ENCODE results near the gene TMCC3. TPM values are rescaled to one million over a fixed set of nuclear protein-coding genes. Genes with fewer than 3 reads are reported as not detected.

TMCC3 gene
- total RNA-seq, 1 donor from 2014 or later = 11.5 TPM

DNA sequence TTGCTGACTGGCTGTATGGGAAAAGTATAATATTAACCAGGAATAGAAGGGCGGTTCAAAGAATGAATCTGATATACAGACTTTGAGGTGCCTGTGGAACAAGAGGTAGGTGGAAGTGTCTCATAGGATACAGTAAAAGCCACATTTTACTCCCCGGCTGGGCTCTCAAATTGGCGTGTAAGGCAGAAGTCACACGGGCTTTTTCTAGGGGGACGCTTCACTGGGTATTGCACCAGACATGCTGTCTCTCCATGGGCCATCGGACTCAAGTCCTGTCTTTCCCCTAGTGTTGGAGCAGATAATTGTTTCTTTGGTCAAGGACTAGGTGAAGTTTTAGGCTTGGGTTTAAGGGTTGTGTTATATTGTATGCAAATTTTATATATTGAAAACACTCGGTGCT, 9.1 kb downstream of the TMCC3 start:
- H3K27ac ChIP-seq = no peak overlapping the region
- H3K27me3 ChIP-seq = no peaks in the 10 kb centered on the region
- no peak overlapping the region for H3K4me3 ChIP-seq
- no peaks in the 10 kb centered on the region for H3K36me3 ChIP-seq
- intact Hi-C loops (cut with DNase I) = no loop called here
- TF ChIP-seq POLR2A (IDR thresholded peaks at IDR 0.05) = no peak
- no peaks in the 10 kb centered on the region for H3K9me3 ChIP-seq
- peaks cover 25% of the 10 kb centered on the region for H3K4me1 ChIP-seq
- no peak for DNase-seq (ENCODE audit: extremely low spot score in 2 of 2)

DNA sequence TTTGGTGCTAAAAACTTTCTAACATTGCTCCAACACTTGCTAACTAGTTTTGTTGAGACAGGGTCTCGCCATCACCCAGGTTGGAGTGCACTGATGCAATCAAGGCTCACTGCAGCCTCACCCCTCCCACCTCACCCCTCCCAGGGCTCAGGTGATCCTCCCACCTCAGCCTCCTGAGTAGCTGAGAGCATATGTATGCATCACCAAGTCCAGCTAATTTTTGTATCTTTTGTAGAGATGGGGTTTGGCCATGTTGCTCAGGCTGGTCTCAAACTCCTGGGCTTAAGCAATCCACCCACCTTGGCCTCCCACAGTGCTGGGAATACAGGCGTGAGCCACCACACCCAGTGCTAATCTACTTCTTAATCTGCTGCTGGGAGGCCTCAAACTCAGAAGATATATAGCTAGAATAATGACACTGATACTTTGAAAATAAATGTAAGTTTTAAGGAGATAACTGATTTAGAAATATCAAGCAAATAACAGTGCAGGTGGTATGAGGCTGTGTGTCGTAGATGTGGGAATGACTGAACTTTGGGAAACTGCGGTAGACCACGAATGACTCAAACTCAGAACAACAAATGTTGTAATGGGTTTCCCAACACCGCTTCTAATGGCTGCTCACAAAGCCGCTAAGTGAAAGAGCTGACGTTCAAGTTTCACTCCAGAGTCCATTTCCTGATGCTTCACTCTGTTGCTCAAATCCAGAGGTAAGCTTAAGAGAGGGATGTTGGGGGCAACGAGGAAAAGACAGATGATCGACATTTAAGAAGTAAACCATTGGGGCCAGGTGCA, 10.0 kb downstream of the TMCC3 start:
- intact Hi-C loops (cut with DNase I) = no loop called here
- TF ChIP-seq, protein P1, sequence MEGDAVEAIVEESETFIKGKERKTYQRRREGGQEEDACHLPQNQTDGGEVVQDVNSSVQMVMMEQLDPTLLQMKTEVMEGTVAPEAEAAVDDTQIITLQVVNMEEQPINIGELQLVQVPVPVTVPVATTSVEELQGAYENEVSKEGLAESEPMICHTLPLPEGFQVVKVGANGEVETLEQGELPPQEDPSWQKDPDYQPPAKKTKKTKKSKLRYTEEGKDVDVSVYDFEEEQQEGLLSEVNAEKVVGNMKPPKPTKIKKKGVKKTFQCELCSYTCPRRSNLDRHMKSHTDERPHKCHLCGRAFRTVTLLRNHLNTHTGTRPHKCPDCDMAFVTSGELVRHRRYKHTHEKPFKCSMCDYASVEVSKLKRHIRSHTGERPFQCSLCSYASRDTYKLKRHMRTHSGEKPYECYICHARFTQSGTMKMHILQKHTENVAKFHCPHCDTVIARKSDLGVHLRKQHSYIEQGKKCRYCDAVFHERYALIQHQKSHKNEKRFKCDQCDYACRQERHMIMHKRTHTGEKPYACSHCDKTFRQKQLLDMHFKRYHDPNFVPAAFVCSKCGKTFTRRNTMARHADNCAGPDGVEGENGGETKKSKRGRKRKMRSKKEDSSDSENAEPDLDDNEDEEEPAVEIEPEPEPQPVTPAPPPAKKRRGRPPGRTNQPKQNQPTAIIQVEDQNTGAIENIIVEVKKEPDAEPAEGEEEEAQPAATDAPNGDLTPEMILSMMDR (IDR thresholded peaks at IDR 0.05) = no peak
- TF ChIP-seq POLR2A (IDR thresholded peaks at IDR 0.05) = no peak

DNA sequence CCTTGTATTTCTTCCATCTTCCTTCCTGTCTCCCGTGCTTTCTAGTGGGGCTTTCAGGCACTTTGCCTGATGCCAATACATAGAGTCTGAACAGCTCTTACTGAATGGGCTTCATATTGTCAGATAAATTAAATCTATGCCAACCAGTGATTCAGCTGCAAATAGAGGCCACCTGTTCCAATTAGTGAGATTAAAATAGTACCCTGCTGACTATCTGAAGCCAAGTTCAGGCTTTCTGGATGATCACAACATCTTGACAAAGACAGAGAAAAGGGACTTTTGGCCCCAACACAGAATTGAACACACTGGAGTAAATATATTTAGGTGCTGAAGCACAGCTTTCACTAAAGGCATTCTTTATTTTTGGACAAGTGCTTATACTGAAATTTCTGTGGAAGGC, 11.8 kb downstream of the TMCC3 start:
- no peak for DNase-seq (ENCODE audit: extremely low spot score in 2 of 2)
- Histone ChIP-seq H3K27me3 (no peaks in the 10 kb centered on the region), H3K27ac (no peak overlapping the region), H3K9me3 (no peaks in the 10 kb centered on the region), H3K36me3 (no peaks in the 10 kb centered on the region), H3K4me1 (peaks cover 17% of the 10 kb centered on the region), H3K4me3 (no peak overlapping the region)
- TF ChIP-seq POLR2AphosphoS5 (IDR thresholded peaks at IDR 0.05; ENCODE audit: insufficient read depth in 1 of 2, low read depth in 1 of 2) = no peak
- TF ChIP-seq, protein P1 (IDR thresholded peaks at IDR 0.05) = no peak
- no peak for TF ChIP-seq POLR2A (IDR thresholded peaks at IDR 0.05)
- intact Hi-C loops (cut with DNase I) = no loop called here

More for the DNA sequence above, 10.0 kb downstream of the TMCC3 start:
- no peak overlapping the region for H3K27ac ChIP-seq
- no peak for DNase-seq (ENCODE audit: extremely low spot score in 2 of 2)
- no peaks in the 10 kb centered on the region for H3K36me3 ChIP-seq
- H3K27me3 ChIP-seq = no peaks in the 10 kb centered on the region
- H3K4me3 ChIP-seq = no peak overlapping the region
- peaks cover 30% of the 10 kb centered on the region for H3K4me1 ChIP-seq
- no peaks in the 10 kb centered on the region for H3K9me3 ChIP-seq

DNA sequence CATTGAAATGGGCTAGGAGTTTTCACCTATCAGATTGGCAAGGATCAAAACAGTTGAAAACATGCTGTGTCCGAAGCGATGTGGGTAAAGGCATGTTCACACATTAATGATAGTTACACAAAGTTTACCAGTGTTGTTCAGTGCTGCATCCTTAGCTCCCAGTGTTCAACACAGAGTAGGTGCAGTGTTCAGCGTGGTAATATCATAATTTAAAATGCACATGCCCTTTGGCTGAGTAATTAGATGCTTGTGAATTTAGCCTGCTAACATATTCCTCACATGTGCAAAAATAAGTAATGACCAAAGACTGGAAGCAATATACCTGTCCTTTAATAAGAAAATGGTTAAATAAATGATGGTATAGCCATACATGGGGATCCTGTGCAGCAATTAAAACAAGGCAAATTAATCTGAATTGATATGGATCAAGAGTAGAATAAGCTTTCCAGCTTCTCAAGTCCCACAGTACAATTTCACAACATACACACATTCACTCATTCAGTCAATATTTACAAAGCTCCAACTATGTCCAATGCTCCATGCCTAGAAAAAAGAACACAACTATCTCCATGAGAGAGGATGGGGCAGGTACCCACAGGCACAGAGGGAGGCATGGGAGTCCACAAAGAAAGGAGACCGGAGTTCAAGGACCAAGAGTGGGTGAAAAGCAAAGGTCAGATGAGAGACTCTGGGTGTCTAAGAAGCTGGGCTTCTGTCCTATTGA, 12.8 kb downstream of the TMCC3 start:
- Histone ChIP-seq H3K4me1 (peaks cover 17% of the 10 kb centered on the region), H3K27ac (no peak overlapping the region), H3K9me3 (no peaks in the 10 kb centered on the region), H3K36me3 (no peaks in the 10 kb centered on the region), H3K4me3 (no peak overlapping the region), H3K27me3 (no peaks in the 10 kb centered on the region)
- no peak for DNase-seq (ENCODE audit: extremely low spot score in 2 of 2)
- intact Hi-C loops (cut with DNase I) = no loop called here
- no peak for TF ChIP-seq POLR2AphosphoS5 (IDR thresholded peaks at IDR 0.05; ENCODE audit: insufficient read depth in 1 of 2, low read depth in 1 of 2)
- TF ChIP-seq, protein P1 (IDR thresholded peaks at IDR 0.05) = no peak
- TF ChIP-seq POLR2A (IDR thresholded peaks at IDR 0.05) = no peak

DNA sequence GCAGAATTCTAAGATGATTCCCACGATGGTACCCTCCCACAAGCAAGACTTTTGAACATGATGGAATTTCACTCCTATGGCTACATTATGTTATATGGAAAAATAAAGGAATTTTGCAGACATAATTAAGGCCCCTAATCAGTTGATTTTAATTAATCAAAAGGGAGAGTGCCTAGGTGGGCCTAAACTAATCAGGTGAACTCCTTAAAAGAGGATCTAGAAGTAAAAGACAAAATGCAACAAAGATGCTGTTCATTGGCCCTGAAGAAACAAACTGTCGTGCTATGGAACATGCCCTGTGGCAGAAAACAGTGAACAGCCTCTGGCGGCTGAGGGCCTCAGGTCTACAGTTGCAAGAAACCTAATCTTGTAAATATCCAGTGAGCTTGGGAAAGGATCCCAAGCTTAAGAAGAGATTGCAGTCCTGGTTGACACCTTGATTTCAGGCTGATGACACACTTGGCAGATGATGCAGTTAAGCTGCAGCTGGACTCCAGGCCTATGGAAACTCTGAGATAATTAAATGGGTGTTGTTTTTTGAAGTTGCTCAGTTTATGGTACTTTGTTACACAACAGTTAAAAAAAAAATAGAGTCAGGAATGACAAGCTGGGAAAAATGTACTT, 13.8 kb downstream of the TMCC3 start:
- intact Hi-C loops (cut with DNase I) = no loop called here
- H3K27me3 ChIP-seq = no peaks in the 10 kb centered on the region
- no peaks in the 10 kb centered on the region for H3K9me3 ChIP-seq
- no peak overlapping the region for H3K27ac ChIP-seq
- TF ChIP-seq POLR2A (IDR thresholded peaks at IDR 0.05) (no peak), POLR2AphosphoS5 (IDR thresholded peaks at IDR 0.05; ENCODE audit: insufficient read depth in 1 of 2, low read depth in 1 of 2) (no peak)
- TF ChIP-seq, protein P1 (IDR thresholded peaks at IDR 0.05) = no peak
- no peaks in the 10 kb centered on the region for H3K36me3 ChIP-seq
- peaks cover 17% of the 10 kb centered on the region for H3K4me1 ChIP-seq
- no peak for DNase-seq (ENCODE audit: extremely low spot score in 2 of 2)
- H3K4me3 ChIP-seq = no peak overlapping the region

Measured in vagina (tissue), 2 donors.